ENCODE measurements around the gene HK3.

The HK3 gene

DNA sequence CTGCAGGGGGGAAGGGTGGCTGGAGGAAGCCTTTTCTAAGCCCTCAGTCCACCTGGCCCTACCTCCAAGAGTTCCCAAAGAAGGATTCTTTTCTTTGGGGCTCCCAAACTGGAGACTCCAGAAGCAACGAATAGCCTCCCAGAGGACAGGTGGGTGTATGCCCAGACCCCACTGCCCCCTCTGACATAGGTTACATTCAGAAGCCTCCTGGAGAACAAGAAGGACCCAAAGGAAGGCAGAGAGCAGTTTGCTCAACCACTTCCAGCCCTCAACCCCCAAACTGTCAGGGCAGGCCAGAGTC, 10.3 kb downstream of the HK3 start:
- no peak for TF ChIP-seq CTCF (conservative IDR thresholded peaks at IDR 0.05)
- no peak for TF ChIP-seq ZFX (IDR thresholded peaks at IDR 0.05)
- no peak overlapping the region for H3K27ac ChIP-seq

DNA sequence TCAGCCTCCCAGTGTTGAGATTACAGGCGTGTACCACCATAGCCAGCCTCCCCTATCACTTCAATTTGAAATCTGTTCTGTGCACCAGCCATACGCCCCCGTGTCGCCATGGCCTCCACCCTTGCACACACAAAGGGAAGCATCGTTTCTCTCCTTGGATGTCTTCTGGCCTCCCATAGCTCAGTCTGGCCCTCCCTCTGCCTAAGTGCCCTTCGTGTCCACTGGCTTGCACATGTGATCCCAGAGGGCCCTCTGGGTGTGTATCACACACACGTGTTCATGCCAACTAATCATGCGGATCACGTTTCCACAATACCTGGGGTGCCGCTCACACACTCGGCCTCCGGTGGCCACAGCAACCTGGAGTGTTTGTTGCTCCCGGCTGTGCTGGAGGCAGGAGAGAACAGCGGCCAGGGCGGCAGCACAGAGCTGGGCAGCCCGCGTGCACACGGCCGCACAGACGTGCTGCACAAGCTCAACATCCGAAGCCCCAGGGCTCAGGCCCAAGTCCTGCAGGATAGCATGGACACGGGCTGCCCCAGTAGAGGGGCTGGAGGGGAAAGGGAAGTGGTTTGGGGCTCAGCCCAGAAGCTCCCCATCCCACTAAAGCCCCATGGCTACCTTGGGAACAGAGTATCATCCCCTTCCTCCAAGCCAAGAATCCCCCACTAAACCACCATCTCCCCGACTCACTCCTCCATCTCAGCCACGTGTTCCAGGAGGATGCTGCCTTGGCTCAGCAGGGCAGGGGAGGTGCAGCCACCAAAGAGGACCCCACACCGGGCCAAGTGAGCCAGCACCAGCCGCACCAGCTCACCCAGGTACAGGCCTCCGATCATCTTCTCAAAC, 10.9 kb downstream of the HK3 start:
- no peak for TF ChIP-seq CTCF (conservative IDR thresholded peaks at IDR 0.05)
- H3K27ac ChIP-seq, result no peak overlapping the region

DNA sequence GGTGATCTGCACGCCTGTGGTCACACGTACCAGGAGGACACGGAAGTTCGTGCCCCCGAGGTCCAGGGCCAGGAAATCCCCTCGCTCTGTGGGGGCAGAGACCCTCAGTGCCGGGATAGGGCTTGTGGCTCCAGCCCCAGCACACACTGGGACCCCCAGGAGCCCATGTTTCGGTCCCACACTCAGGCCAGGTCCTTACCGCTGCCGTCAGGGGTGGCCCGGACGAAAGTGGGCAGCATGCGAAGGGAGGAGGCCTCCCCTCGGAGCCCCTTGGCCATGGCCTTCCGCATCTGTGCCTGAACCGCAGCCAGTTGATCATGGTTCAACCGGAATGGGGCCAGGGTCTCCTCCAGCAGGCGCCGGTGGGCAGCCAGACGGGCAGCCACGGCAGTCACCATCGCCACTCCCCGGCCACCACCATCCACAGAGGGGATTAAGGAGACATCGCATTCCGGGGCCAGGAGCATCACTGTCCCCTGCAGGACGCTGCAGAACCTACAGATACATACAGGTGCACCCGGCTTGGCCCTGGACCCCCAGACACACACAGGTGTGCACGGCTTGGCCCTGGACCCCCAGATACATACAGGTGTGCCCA, 11.8 kb downstream of the HK3 start:
- no peak for TF ChIP-seq CTCF (conservative IDR thresholded peaks at IDR 0.05)
- no peak for TF ChIP-seq ZFX (IDR thresholded peaks at IDR 0.05)
- no peak overlapping the region for H3K27ac ChIP-seq

DNA sequence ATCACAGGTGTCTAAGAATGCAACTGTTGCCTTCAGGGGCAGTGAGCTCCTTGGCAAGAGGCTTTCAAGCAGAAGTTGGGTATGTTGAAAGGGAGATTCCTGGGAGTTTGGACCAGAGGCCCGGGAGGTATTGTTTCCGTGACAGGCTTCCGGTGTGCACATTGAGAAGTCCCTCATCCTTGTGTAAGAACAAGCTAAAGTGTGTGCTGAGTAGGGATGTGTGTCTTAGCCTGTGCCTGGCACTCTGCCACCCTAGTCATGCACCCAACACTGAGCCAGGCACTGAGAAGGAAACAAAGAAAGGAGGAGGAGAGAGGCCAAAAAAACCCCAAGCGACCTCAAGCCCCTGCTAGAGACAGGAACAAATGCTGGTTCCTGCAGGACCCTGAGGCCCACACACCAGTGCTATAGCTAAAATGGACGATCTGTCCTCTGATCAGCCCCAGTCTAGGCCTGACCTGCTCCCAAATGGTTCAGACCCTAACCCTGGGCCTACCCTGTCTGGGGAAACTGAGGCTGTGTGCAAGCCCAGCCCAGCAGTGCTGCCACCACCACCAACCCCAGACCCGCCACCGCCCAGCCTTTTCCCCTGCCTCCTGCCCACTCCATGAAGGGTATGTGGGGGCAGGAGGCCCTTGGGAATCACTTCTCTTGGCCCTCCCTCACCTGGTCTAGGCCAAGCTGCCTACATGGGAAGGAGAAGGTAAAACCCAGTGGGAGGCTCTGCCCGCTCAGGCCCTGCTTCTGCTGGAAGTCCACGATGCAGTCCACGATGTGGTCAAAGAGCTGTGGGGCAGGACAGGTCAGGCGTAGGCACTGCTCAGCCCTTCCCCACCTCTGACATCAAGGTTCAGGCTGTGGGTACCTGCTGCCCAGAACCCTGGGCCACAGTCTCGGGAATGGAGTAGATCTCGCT, 12.6 kb downstream of the HK3 start:
- TF ChIP-seq ZFX (IDR thresholded peaks at IDR 0.05), result no peak
- TF ChIP-seq CTCF (conservative IDR thresholded peaks at IDR 0.05), result no peak
- H3K27ac ChIP-seq, result no peak overlapping the region

DNA sequence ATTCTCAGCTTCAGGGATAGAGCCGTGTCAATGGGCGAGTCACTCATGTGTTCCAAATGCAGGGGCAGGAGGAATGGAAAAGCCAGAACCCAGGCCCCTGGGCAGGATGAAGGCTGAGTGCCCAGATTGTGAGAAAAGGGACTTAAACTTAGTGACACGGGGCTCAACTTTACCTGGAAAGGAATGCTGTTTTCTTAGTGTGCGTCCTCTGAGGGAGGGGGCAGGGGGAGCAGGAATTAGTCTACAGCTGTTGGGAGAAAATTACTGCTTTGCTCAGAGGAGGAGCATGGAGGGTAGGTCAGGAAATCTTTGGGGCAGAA, 14.6 kb downstream of the HK3 start:
- no peak for TF ChIP-seq CTCF (conservative IDR thresholded peaks at IDR 0.05)
- no peak for TF ChIP-seq ZFX (IDR thresholded peaks at IDR 0.05)
- H3K27ac ChIP-seq, result no peak overlapping the region

GRCh38 chr5:176883700-176884570, 15.2 kb downstream of the HK3 start:
- TF ChIP-seq ZFX (IDR thresholded peaks at IDR 0.05), result no peak
- TF ChIP-seq CTCF (conservative IDR thresholded peaks at IDR 0.05), result no peak
- no peak overlapping the region for H3K27ac ChIP-seq

Data from C4-2B (cell line).